ENCODE results near the gene C1QA.

C1QA gene

GRCh38 chr1:22609291-22609690 is 27.1 kb upstream of the C1QA start:
- H3K36me3 ChIP-seq (ENCODE audit: control insufficient read depth in 2 of 2, insufficient read depth in 1 of 2, low read length in 2 of 2) = no peaks in the 10 kb centered on the region
- TF ChIP-seq ZNF426 (tag by site-specific recombination; IDR thresholded peaks at IDR 0.05) (no peak), ATF2 (tag by site-specific recombination; IDR thresholded peaks at IDR 0.05; ENCODE audit: low read depth) (no peak), PRDM4 (tag by site-specific recombination; IDR thresholded peaks at IDR 0.05) (no peak), ZNF544 (tag by site-specific recombination; IDR thresholded peaks at IDR 0.05) (no peak), KLF7 (tag by site-specific recombination; IDR thresholded peaks at IDR 0.05; ENCODE audit: borderline replicate concordance) (no peak), ZBTB8A (tag by site-specific recombination; IDR thresholded peaks at IDR 0.05) (no peak), HOXD13 (CRISPR knock-in tag; IDR thresholded peaks at IDR 0.05; ENCODE audit: borderline replicate concordance) (no peak), ZNF138 (tag by site-specific recombination; IDR thresholded peaks at IDR 0.05; ENCODE audit: borderline replicate concordance) (no peak), ZNF398 (tag by site-specific recombination; IDR thresholded peaks at IDR 0.05) (no peak), ZXDB (tag by site-specific recombination; IDR thresholded peaks at IDR 0.05) (no peak), ZNF76 (tag by site-specific recombination; IDR thresholded peaks at IDR 0.05; ENCODE audit: borderline replicate concordance, low read depth) (no peak), ZNF121 (tag by site-specific recombination; IDR thresholded peaks at IDR 0.05) (no peak), KLF8 (tag by site-specific recombination; IDR thresholded peaks at IDR 0.05) (no peak)
- no peaks in the 10 kb centered on the region for H3K9me3 ChIP-seq (ENCODE audit: control insufficient read depth, insufficient read depth, low read depth, low read length)
- ChIA-PET CTCF (no interaction called here), POLR2A (no interaction called here)
- no peak overlapping the region for H3K27ac ChIP-seq (ENCODE audit: extremely low read depth, low read depth, low read length)
- no peaks in the 10 kb centered on the region for H3K4me1 ChIP-seq (ENCODE audit: control insufficient read depth, insufficient read depth, low read length)
- no peak overlapping the region for H3K4me3 ChIP-seq (ENCODE audit: low read depth, low read length)

- Histone ChIP-seq H3K36me3 (ENCODE audit: control insufficient read depth in 2 of 2, insufficient read depth in 1 of 2, low read length in 2 of 2) (no peaks in the 10 kb centered on the region), H3K4me3 (ENCODE audit: low read depth, low read length) (no peak overlapping the region), H3K4me1 (ENCODE audit: control insufficient read depth, insufficient read depth, low read length) (no peaks in the 10 kb centered on the region), H3K27ac (ENCODE audit: extremely low read depth, low read depth, low read length) (no peak overlapping the region), H3K9me3 (ENCODE audit: control insufficient read depth, insufficient read depth, low read depth, low read length) (no peaks in the 10 kb centered on the region)
- POLR2A ChIA-PET = no interaction called here
- TF ChIP-seq REST (tag by site-specific recombination; IDR thresholded peaks at IDR 0.05) = peak; percentile 98
- peak; percentile 75; the same call in 1 of the 2 replicates for TF ChIP-seq PBX3 (CRISPR knock-in tag; IDR thresholded peaks at IDR 0.05)
- peak; percentile 66 for TF ChIP-seq ZBTB17 (tag by site-specific recombination; IDR thresholded peaks at IDR 0.05)
- peak; percentile 61 for TF ChIP-seq ZNF600 (tag by site-specific recombination; IDR thresholded peaks at IDR 0.05)
- no peak for TF ChIP-seq ZNF488 (tag by site-specific recombination; IDR thresholded peaks at IDR 0.05)
- TF ChIP-seq ZNF148 (tag by site-specific recombination; IDR thresholded peaks at IDR 0.05; ENCODE audit: borderline replicate concordance) = no peak
- CTCF ChIA-PET = no interaction called here
Measured at GRCh38 chr1:22611530-22611947, 24.9 kb upstream of the C1QA start.

All from HEK293 (cell line).